ENCODE results near the gene UAP1L1.
"Not testable (repeated sequence)": the region's sequence is repeated elsewhere in the genome, so short reads cannot be mapped to it uniquely, and the experiment has no call there.

Gene UAP1L1, protein sequence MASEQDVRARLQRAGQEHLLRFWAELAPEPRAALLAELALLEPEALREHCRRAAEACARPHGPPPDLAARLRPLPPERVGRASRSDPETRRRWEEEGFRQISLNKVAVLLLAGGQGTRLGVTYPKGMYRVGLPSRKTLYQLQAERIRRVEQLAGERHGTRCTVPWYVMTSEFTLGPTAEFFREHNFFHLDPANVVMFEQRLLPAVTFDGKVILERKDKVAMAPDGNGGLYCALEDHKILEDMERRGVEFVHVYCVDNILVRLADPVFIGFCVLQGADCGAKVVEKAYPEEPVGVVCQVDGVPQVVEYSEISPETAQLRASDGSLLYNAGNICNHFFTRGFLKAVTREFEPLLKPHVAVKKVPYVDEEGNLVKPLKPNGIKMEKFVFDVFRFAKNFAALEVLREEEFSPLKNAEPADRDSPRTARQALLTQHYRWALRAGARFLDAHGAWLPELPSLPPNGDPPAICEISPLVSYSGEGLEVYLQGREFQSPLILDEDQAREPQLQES

DNA sequence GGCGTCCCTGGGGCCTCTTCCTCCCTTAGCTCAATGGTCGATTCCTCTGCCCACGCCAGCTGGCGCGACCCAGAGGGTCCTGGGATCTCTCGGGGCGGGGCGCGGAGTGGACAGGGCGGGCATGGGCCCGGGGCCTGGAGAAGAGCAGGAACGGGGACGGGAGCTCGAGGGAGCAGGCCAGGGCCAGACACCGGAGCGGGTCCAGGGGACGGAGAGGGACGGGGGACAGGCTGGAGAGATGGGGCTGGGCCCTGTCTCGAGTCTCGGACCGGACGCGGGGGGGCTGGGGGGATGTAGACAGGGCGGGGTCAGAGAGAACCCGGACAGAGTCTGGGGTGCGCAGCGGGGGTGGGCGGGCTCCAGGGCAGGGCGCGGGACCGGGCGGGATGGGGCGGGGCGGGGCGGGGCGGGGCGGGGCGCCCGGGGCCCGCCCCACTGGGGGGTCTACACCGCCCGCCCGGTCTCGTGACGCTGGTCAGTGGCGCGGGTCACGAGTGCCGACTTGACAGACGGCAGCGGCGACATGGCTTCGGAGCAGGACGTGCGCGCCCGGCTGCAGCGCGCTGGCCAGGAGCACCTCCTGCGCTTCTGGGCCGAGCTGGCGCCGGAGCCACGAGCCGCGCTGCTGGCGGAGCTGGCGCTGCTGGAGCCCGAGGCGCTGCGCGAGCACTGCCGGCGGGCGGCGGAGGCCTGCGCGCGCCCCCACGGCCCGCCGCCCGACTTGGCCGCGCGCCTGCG is at the start of gene UAP1L1:
Gene UAP1L1 (plus strand): TSS at position 508 of the 738 bp plus-strand sequence. CDS start 16 bp downstream, at position 524.
- DNase-seq, result no peak

DNA sequence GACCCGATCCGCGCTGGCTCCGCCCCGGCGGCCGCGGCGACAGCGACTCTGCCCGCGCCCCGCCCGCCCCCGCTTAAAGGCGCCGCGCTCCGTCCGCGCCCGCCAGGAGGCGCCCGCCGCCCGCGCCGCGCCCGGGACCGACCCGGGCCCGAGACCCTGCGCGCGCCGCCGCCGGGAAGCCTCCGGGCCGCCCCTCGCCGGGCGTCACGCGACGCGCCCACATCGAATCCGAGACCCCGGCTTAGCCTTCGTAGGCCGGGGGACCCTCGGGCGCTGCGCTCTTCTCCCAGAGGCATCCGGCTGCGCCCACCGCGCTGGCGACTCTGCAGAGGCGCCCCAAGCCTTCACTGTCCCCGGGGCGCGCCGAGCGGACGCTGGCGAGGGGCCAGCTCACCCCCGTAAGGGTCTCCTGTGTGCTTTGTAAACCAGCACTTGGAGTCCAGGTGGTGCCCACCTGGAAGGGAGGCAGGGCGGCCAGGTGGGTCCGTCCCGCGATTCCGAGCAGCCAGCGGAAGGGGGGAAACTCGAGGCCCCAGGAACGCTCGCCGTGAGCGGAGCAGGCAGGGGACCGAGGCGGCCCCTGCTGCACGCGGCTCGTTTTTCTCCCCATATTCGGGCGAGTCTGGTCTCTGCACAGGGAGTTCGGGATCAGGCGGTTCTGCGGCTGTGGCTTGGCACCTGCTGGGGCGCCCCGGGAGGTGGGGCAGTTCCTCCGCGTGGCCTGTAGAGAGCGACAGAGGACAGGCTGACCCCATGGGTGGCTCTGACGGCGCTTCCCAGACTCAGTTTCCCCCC is 48.9 kb upstream of the UAP1L1 start:
- peak; percentile 22 to 44 for DNase-seq

DNA sequence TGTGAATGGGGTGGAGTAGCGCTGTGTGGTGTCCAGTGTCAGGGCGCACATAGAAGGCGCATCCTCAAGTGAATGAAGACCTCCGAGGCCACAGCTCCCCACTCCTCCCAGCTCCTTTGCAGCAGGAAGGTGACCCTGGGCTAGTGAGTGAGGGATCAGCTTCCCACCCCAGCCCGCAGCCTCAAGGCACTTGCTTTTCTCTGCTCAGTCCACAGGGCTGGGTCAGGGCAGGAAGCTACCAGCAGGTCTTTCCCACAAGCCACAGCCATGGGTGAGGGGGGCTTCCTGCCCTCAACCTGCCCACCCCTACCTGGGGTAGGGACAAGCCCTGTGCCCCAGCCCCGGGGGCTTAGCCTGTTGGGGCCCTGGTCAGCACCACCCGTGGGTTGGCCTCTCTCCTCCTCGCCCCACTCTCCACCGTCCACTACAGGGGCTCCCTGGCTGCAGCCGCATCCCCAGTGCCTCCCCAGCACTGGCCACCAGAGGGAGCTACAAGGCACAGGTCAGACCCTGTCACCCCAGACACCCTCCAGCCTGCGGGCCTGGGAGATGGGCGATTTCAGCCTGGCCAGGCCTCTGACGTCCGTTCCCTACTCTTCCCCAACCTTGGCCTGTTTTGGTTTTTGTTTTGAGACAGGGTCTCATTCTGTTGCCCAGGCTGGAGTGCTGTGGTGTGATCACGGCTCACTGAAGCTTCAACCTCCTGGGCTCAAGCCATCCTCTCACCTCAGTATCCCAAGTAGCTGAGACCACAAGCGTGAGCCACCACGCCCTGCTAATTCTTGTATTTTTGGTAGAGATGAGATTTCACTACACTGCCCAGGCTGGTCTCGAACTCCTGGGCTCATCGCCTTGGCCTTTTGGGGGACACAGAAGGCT is 48.0 kb upstream of the UAP1L1 start:
- peak; percentile 51 to 72 for DNase-seq

DNA sequence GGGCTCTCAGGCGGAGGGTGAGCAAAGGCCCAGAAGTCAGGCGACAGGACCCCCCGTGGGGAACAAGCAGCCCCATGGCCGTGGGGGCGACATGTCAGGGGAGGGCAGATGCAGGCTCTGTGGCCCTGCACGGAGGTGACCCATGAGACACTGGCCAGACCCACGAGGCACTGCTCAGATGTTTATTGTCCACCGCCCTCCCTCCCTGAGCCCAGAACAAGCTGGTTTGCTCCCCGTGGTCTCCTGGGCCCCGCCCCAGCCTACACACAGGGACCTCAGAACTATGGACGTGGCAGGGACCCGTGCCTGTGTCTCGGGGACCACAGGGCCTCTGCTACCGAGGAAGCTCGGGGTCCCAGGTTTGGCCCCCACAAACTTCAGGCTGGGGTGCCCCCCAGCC is 47.3 kb upstream of the UAP1L1 start:
- no peak for DNase-seq

DNA sequence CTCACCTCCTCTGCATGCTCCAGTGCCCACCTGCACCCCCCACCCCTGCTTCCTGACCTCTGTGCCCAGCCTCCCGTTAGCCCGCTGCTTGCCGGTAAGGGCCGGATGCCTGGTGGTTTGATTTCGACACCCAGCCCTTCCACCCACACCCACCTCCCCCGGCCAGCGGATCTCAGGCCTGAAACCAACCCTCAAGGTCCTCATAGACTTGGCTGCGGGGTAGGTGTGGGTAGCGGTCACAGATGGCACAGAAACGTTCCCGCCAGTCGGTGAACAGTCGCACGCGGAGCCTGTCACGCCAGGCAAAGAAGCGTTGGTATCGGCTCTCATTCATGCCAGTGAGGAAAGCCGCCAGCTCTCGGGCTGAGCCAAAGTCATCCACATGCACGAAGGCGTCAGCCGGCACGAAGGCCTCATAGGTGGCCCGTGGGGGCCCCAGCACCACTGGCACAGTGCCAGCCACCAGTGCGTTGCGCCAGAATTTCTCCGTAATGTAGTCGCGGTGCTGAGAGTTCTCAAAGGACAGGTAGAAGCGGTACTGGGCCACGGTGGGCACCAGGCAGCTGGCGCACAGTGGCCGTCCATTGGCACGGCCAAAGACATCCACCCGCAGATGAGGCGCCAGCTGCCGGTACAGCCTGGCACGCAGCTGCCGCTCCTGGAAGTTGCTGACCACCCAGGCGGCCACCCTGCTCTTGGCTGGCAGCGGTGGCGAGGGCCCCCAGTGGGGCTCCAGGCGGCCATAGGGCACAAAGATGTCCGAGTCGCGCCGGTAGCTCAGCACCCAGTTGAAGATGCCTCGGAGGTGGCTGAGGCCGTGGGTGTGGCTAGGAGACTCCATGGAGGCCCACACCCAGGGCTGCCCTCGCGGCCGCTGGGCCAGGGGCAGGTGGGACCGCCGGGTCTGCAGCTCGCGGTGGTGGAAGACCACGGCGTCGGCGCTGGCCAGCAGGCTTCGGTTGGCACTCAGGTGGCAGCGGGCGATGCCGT is 46.5 kb upstream of the UAP1L1 start:
- peak; percentile 38 for DNase-seq

DNA sequence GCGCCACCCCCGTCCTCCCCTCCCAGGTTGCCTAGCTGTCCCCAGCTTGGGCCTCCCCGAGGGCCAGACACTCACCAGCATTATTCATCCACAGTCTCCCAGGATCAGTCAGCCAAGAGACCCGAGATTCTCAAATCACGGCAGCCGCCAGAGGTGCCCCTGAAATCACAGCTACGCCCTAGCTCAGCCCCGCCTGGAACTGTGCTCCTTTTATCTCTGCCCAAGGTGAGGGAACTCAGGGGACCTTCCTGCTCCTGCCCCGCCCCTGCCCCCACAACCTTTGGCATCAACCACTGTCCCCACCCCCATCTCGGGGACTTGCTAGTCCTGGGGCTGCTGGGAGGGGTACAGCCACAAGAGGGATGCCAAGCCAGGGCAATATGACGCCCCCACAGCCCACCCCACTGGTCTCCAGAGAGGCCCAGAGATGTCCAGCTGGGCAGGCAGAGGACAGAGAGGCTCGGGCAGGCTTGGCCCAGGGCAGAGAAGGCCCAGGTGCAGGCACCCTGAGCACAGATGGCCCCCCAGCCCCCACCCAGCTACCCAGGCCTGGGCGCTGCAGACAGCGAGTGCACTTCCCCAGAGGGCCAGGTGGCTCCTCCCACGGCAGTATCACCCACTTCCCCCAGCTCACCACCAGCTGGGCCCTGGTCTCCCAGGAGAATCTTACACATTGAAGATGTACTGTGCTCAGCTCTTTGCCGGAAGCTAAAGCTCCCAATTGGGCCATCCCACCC is 45.2 kb upstream of the UAP1L1 start, which contains the start of gene FUT7:
Gene FUT7 (minus strand): TSS at position 185 of the 737 bp plus-strand sequence. CDS start 97 bp downstream, at position 88.
- peak in 1 of 2 donors; percentile 21 for DNase-seq

DNA sequence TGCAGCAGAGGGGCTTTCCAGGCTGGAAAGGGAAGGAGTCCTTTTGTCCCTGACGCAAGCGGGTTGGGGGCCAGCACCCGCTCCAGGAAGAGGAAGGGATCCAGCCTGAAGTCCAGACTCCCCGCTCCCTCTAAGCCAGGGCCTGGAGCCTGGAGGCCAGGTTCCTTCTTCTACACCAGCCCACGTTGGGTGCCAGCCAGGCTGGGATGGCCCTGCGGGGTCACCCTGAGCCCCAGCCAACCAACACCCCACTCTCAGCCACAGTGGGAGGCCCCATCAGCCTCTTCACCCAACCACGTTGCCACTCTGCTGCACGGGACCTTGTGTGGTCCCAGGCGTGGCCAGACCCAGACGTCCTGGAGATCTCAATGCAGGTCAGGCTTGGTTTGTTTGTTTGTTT is 44.5 kb upstream of the UAP1L1 start:
- DNase-seq, result peak in 1 of 2 donors; percentile 64

DNA sequence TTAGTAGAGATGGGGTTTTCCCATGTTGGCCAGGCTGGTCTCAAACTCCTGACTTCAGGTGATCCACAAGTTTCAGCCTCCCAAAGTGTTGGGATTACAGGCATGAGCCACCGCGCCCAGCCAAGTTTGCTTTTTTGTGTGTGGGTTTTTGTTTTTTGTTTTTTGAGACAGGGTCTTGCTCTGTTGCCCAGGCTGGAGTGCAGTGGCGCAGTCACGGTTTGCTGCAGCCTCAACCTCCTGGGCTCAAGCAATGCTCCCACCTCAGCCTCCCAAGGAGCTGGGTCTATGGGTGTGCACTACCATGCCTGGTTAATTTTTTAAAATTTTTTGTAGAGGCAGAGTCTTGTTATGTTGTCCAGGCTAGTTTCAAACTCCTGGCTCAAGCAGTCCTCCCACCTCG is 43.8 kb upstream of the UAP1L1 start:
- DNase-seq, result not testable (repeated sequence)

DNA sequence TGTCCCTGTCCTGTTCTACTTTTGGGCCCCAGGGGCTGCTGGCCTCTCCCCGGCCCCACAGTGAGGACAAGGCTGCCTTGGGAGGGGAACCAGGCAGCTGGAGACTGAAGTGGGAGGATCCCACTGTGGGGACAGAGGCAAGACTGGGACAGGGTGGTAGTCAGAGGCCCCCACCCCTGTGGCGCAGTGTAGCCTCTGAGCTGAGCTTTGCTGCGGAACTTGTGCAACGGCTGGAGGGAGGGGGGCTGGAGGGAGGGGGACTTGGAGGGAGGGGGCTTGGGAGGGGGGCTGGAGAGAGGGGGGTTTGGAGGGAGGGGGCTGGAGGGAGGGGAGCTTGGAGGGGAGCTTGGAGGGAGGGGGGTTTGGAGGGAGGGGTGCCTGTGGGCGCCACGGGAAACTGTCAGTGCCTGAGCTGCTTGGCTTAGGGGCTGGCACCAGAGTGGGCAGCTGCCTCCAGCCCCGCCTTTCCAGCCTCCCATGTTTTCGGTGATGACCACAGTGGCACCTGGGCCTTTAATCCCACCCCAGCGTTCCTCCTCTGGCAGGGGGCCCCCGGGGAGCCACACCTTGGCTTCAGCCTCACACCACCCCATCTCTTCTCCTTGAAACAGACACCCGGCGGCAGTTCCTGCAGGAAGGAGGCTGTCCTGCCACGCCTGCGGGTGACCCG is 43.1 kb upstream of the UAP1L1 start:
- peak; percentile 59 to 69 for DNase-seq

DNA sequence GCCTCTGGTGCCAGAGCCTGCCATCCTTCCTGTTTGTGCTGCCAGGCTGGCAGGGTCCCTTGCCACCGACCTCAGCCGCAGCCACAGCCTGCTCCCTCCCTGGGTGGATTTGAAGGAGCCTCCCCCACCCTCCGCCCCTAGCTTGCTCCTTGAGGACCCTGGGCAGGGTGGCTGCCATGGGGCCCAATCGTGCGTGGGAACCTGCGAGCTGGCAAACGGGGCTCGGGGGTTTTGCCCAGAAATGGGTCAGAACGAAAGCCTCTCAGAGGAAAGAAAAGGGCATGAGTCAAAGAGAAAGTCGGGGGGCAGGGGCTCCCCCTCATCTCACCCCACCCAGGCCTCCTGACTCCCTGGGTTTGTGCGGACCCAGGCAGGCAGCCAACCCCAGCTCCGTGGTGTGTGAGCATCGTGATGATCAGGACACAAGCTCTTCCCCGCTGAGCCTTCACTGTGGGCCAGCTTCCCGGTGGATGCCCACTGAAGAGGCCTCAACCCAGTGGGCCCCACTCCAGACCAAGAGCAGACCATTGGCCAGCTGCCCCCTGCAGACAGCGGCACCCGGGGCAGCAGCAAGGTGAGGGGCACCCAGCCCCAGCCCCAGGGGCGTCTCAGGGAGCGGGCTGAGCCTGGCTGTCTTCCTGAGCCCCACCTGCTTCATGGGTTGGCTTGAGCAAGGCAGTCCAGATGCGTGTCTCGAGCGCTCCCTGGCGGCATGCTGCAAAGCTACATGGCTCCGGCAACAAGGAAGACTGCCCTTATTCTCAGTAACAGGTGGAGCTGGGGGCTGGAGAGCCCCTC is 42.4 kb upstream of the UAP1L1 start:
- DNase-seq, result peak; percentile 55 to 79

DNA sequence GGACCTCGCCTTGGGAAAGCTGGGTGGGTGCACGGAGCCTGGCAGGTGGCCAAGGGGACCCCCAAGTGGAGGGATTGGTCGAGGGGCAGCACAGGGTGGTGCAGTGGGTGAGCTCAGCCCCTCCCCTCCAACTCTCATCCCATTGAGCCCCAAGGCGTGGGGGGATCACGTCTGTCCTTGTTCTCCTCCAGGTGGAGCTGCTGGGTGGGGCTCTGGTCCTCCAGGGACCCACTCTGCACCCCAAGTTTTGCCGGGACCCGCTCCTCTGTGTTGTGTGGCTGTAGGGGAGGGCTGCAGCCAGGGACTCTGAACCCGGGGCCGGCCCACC is 41.8 kb upstream of the UAP1L1 start:
- DNase-seq, result no peak

DNA sequence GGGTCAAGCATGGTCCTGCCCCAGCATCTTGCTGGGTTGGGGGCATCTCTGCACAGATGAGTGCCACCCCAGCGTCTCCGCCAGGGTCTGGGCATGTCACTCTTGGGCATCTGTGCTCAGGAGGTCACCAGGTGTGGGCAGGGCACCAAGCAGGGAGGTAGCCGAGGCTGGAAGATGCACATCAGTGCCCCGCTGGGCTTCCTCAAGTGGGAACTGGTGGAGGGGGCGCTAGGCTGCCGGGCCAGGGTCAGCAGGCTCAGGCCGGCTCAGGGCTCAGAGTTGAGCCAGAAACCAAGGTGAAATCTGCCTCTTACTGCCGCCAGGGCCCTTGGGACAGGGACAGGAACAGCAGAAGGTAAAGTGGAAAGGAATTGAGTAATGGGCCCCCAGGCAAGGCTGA is 41.4 kb upstream of the UAP1L1 start:
- no peak for DNase-seq

DNA sequence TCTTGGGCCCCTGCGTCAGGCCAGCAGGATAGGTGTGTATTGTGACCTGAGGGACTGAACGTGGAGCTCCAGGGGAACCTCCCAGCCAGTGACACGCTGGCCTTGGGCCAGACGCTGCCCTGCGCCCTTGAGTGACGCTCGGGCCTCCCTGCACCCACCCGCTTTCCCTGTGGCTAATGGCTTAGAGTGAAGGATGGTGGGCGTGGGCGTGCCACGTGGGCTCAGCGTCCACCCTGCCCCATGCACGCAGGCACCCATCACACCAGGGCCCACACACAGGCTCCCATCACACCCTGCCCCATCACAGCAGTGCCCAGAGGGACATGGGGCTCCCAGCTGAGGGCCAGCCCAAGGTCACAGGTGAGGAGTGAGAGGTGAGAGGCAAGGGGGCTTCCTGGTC is 40.3 kb upstream of the UAP1L1 start:
- no peak for DNase-seq

DNA sequence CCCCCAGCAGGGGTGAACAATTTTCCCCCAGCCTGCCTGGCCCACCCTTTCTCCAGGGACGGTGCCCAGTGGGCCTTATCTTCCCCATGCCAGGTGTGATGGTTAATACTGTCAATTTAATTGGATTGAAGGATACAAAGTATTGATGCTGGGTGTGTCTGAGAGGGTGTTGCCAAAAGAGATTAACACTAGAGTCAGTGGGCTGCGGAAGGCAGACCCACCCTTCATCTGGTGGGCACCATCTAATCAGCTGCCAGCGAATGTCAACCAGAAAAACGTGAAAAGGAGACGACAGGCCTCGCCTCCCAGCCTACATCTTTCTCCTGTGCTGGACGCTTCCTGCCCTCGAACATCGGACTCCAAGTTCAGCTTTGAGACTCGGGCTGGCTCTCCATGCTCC is 39.8 kb upstream of the UAP1L1 start:
- no peak for DNase-seq

DNA sequence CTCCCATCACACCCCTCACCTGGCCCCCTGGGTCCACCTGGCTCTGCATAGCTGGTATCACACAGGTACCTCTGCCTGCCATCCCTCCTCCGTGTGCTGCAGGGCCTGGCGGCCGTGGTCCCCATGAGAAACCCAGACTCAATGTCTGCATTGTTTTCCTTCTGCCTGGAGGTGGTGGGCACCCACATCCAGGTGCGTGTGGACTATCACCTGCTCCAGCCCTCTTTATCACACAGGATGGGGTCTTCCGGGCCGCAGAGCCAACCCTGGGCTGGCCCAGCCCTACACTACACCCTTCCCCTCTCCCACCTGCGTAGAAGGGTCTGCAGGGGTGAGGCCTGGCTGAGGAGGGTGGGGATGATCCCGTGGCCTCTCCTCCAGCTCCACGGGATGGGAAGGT is 38.4 kb upstream of the UAP1L1 start:
- no peak for DNase-seq

DNA sequence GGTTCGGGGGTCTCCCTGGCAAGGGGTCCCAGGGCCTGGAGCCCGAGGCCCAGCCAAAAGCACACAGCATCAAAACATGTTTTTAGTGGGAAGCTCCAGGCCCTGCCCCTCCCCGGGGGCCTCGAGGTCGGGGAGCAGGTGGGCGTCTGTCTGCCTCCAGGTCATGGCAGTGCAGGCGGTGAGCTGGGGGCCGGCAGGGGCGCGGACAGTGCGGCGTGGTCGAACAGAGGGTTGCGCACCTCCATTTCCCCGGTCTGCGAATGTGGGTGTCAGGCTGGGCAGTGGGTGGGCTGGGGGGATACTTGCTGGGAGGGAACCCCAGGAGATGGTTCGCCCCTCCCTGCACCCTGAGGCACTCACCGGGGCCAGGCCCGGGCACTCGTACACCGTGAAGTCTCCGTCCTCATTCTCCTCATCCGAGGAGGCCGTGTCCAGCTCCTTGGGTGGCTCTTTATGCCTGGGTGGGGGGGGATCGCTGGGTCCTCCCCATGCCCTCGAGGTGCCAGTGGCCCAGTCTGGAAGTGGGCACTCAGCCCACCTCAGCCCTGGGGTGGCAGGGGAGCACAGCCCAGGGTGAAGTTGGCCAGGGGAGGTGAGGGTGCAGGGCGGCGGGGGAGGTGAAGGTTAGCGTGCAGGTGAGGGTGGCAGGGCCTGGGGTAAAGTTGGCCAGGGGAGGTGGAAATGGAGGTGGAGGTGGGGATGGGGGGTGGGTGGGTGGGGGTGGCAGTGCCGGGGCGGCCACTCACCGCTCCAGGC is 37.5 kb upstream of the UAP1L1 start:
- no peak for DNase-seq

DNA sequence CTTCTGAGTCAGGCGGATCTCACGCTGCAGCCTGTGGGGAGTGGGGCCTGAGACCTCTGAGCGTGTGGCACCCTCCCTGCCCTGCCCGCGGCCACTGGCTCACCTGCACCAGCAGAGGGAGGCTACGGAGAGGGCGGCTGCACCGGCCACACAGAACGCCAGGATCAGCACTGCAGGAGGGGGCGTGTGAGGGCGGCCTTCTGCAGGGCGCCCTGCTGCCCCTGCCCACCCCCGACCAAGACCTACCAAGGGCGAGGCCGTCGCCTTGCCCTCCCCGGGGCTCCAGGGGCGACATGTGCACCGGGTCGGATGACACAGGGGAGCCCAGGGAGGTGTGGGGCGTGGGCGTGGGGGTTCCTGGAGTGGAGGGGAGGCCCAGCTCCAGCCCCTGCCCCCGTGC is 36.7 kb upstream of the UAP1L1 start:
- DNase-seq, result no peak

DNA sequence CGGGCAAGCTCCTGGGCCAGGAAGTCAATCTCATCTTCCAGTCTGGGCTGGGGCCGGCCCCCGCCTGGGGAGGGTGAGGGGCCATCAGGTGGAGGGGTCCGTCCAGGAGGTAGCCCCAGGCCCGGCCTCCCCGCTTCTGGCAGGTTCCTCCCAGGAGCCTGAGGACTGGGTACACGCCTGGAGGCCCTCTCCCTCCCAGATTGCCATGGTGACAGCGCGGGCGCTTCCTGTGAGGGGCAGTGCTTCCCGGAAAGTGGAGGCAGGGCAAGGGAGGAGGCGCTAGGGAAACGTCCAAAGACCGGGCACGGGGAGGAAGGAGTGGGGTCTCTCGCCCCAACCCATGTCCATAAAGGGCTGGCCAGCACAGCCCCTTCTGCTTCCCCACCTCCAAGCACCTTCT is 36.2 kb upstream of the UAP1L1 start:
- no peak for DNase-seq

Data from bone marrow (tissue), 2 donors.